ENCODE results near the gene HS2ST1.
"Not testable (repeated sequence)": the region's sequence is repeated elsewhere in the genome, so short reads cannot be mapped to it uniquely, and the experiment has no call there.

The HS2ST1 gene

GRCh38 chr1:86987446-86987845, 73.0 kb downstream of the HS2ST1 start:
- DNase-seq (ENCODE audit: low read depth in 1 of 2, low spot score in 1 of 2) = no peak
- Histone ChIP-seq H3K4me3 (replicated peaks; ENCODE audit: insufficient read depth, low read length) (no peak overlapping the region), H3K27me3 (ENCODE audit: insufficient read depth, poor library complexity, severe bottlenecking) (no peaks in the 10 kb centered on the region), H3K27ac (replicated peaks) (no peak overlapping the region)
- no peak for TF ChIP-seq CTCF (IDR thresholded peaks at IDR 0.05; ENCODE audit: insufficient read depth, low read length)
- no peak for TF ChIP-seq SPI1 (IDR thresholded peaks at IDR 0.05; ENCODE audit: borderline replicate concordance, low read depth)
- TF ChIP-seq POLR2AphosphoS5 (IDR thresholded peaks at IDR 0.05; ENCODE audit: low read depth) = no peak
- TF ChIP-seq GABPA (IDR thresholded peaks at IDR 0.05; ENCODE audit: low read depth) = no peak
- no peak for TF ChIP-seq REST (IDR thresholded peaks at IDR 0.05; ENCODE audit: insufficient replicate concordance, low read depth)

- TF ChIP-seq CTCF (IDR thresholded peaks at IDR 0.05; ENCODE audit: insufficient read depth, low read length) = no peak
- TF ChIP-seq SPI1 (IDR thresholded peaks at IDR 0.05; ENCODE audit: borderline replicate concordance, low read depth) = no peak
- TF ChIP-seq GABPA (IDR thresholded peaks at IDR 0.05; ENCODE audit: low read depth) = no peak
- no peak for TF ChIP-seq POLR2AphosphoS5 (IDR thresholded peaks at IDR 0.05; ENCODE audit: low read depth)
- TF ChIP-seq REST (IDR thresholded peaks at IDR 0.05; ENCODE audit: insufficient replicate concordance, low read depth) = no peak
- no peak overlapping the region for H3K4me3 ChIP-seq (replicated peaks; ENCODE audit: insufficient read depth, low read length)
- no peak for DNase-seq (ENCODE audit: low read depth in 1 of 2, low spot score in 1 of 2)
- H3K27ac ChIP-seq (replicated peaks) = no peak overlapping the region
- H3K27me3 ChIP-seq (ENCODE audit: insufficient read depth, poor library complexity, severe bottlenecking) = no peaks in the 10 kb centered on the region
These were observed 74.4 kb downstream of the HS2ST1 start for GRCh38 chr1:86988835-86989234.

- not testable (repeated sequence) for H3K4me3 ChIP-seq (replicated peaks; ENCODE audit: insufficient read depth, low read length); H3K27ac ChIP-seq (replicated peaks); H3K27me3 ChIP-seq (ENCODE audit: insufficient read depth, poor library complexity, severe bottlenecking); DNase-seq (ENCODE audit: low read depth in 1 of 2, low spot score in 1 of 2)
These were observed 75.3 kb downstream of the HS2ST1 start for GRCh38 chr1:86989690-86990089.

- DNase-seq (ENCODE audit: low read depth in 1 of 2, low spot score in 1 of 2) = no peak
- no peak for TF ChIP-seq POLR2AphosphoS5 (IDR thresholded peaks at IDR 0.05; ENCODE audit: low read depth)
- TF ChIP-seq REST (IDR thresholded peaks at IDR 0.05; ENCODE audit: insufficient replicate concordance, low read depth) = no peak
- no peak for TF ChIP-seq CTCF (IDR thresholded peaks at IDR 0.05; ENCODE audit: insufficient read depth, low read length)
- TF ChIP-seq GABPA (IDR thresholded peaks at IDR 0.05; ENCODE audit: low read depth) = no peak
These were observed 76.4 kb downstream of the HS2ST1 start for GRCh38 chr1:86990826-86991225.

More at GRCh38 chr1:86990826-86991225, 76.4 kb downstream of the HS2ST1 start:
- H3K27ac ChIP-seq (replicated peaks) = no peak overlapping the region
- no peaks in the 10 kb centered on the region for H3K27me3 ChIP-seq (ENCODE audit: insufficient read depth, poor library complexity, severe bottlenecking)
- H3K4me3 ChIP-seq (replicated peaks; ENCODE audit: insufficient read depth, low read length) = no peak overlapping the region

All from HL-60 (cell line).